NAMALWA (cell line): ENCODE data around the gene NEK9.
A peak's percentile ranks its signal among the peaks of the same experiment; 100 is the strongest.
"Not testable (repeated sequence)": the region's sequence is repeated elsewhere in the genome, so short reads cannot be mapped to it uniquely, and the experiment has no call there.

ENCODE experiments used
- DNase-seq: peaks from one replicate; pipeline ENCODE4 v3.0.0-alpha.2; 2015; ENCODE audit warnings: low spot score

The NEK9 gene

GRCh38 chr14:75143761-75144527 lies 17.1 kb upstream of the NEK9 start:
- DNase-seq = no peak

GRCh38 chr14:75142494-75142893 lies 15.6 kb upstream of the NEK9 start:
- DNase-seq = no peak

- peak; percentile 24 for DNase-seq
These were observed 15.1 kb upstream of the NEK9 start for GRCh38 chr14:75141967-75142366.

- no peak for DNase-seq
These were observed 14.2 kb upstream of the NEK9 start for GRCh38 chr14:75141062-75141461.

- DNase-seq = no peak
These were observed 13.8 kb upstream of the NEK9 start for GRCh38 chr14:75140620-75141019.

GRCh38 chr14:75139185-75139584 lies 12.3 kb upstream of the NEK9 start:
- no peak for DNase-seq

- peak; percentile 46 for DNase-seq
These were observed 11.6 kb upstream of the NEK9 start for GRCh38 chr14:75138492-75138891.

- DNase-seq = no peak
These were observed 7.8 kb upstream of the NEK9 start for GRCh38 chr14:75134644-75135043.

GRCh38 chr14:75133597-75133996 lies 6.7 kb upstream of the NEK9 start:
- DNase-seq = no peak

GRCh38 chr14:75132382-75133086 lies 5.7 kb upstream of the NEK9 start:
- peak; percentile 77 for DNase-seq

GRCh38 chr14:75128596-75128990 lies 1.7 kb upstream of the NEK9 start:
- DNase-seq = no peak

GRCh38 chr14:75127903-75128595 lies 1.2 kb upstream of the NEK9 start:
- DNase-seq = no peak

- not testable (repeated sequence) for DNase-seq
These were observed 599 bp upstream of the NEK9 start for GRCh38 chr14:75127474-75127820.

GRCh38 chr14:75126121-75126544 lies 715 bp downstream of the NEK9 start:
- peak; percentile 18 for DNase-seq

- DNase-seq = no peak
These were observed 1.2 kb downstream of the NEK9 start for GRCh38 chr14:75125617-75126016.

- DNase-seq = no peak
These were observed 2.9 kb downstream of the NEK9 start for GRCh38 chr14:75123991-75124390.

- no peak for DNase-seq
These were observed 5.3 kb downstream of the NEK9 start for GRCh38 chr14:75121552-75121951.

GRCh38 chr14:75120541-75121291 lies 6.1 kb downstream of the NEK9 start:
- DNase-seq = no peak

GRCh38 chr14:75119056-75119455 lies 7.8 kb downstream of the NEK9 start:
- DNase-seq = no peak

GRCh38 chr14:75113932-75114539 lies 12.8 kb downstream of the NEK9 start:
- DNase-seq = no peak

GRCh38 chr14:75109877-75110276 lies 17.0 kb downstream of the NEK9 start:
- no peak for DNase-seq

GRCh38 chr14:75107186-75107585 lies 19.7 kb downstream of the NEK9 start:
- no peak for DNase-seq
